Right lobe of liver (tissue), 6 donors: ENCODE results near the gene HPN. TPM values are rescaled to one million over a fixed set of nuclear protein-coding genes. Genes with fewer than 3 reads are reported as not detected.
A peak's percentile ranks its signal among the peaks of the same experiment; 100 is the strongest.

Experiments
- ATAC-seq, 4 donors: fragments of 200-7000 bp; cut with Tn5 transposase; one replicate each; pipeline ENCODE4 v1.9.1; 2020; ENCODE audit warnings: mild to moderate bottlenecking in 4 of 4, moderate library complexity in 4 of 4
- DNase-seq, 3 donors: peaks; one replicate each; pipeline ENCODE4 v3.0.0-alpha.2; 2020
- H3K27ac ChIP-seq, 3 donors: fragments of 200-600 bp; one replicate each; pipeline ENCODE4 v1.8.0; 2022
- H3K27me3 ChIP-seq, 2 donors: fragments of 200-600 bp; one replicate each; pipeline ENCODE4 v1.8.0; 2022
- H3K36me3 ChIP-seq, 4 donors: fragments of 200-600 bp; sonication (generic) in 1 of 4; one replicate each; pipeline versions ENCODE4 v1.5.1 to v1.8.0; 2017 to 2022; ENCODE audit warnings: control low read depth in 1 of 4
- H3K4me1 ChIP-seq, 4 donors: fragments of 200-600 bp; sonication (generic) in 1 of 4; one replicate each; pipeline versions ENCODE4 v1.5.1 to v1.8.0; 2017 to 2022; ENCODE audit warnings: control low read depth in 1 of 4
- H3K4me3 ChIP-seq, 3 donors: fragments of 200-600 bp; one replicate each; pipeline ENCODE4 v1.8.0; 2022
- H3K9me3 ChIP-seq, 4 donors: fragments of 200-600 bp; sonication (generic) in 1 of 4; one replicate each; pipeline versions ENCODE4 v1.5.1 to v1.8.0; 2017 to 2022; ENCODE audit warnings: control low read depth in 1 of 4
- POLR2A ChIP-seq: fragments of 450-650 bp; IDR thresholded peaks from one replicate; pipeline ENCODE4 v1.6.1; 2017; ENCODE audit warnings: antibody characterized with exemption, mild to moderate bottlenecking
- WGBS: methylation state at CpG from one replicate; pipeline ENCODE4 v1.1.6; 2018; ENCODE audit warnings: low coverage, low lambda C conversion rate; ENCODE audit not compliant: insufficient coverage; ENCODE audit errors: missing lambda C conversion rate; 5-methylcytosine and 5-hydroxymethylcytosine counted together
- intact Hi-C, 2 donors: fragments of 100-400 bp; cut with DNase I; formaldehyde crosslinking; loops; one replicate each; pipeline versions ENCODE4 v1.11.2 to v1.14.1; 2022
- total RNA-seq, 6 experiments: library from RNA; depleted of rRNA in 2 of 6; stranded (reverse); fragments of >200 nt in 2 of 6; fragmentation: NEBNext Ultra II Directional in 3 of 6; extraction: Animal tissue kit (Norgen Biotek cat#: 25700) in 3 of 6; gene quantifications; one replicate each; pipeline versions ENCODE4 v1.1.0 to v1.2.4, GENCODE V29; 2016 to 2023
- TF ChIP-seq, protein P1 (sequence below), 4 donors: fragments of 200-600 bp in 3 of 4; fragments of 450-650 bp in 1 of 4; IDR thresholded peaks; one replicate each; pipeline versions ENCODE4 v1.5.1 to v1.8.0; 2016 to 2022; ENCODE audit warnings: antibody characterized with exemption in 4 of 4, mild to moderate bottlenecking in 2 of 4
- donor health status: DM: no; HTN: yes; CAD: no.
- donor health status: DM: no; HTN: no; CAD: no.
- donor health status: DM: no; HTN: no; CAD: no.
- donor health status: DM: no; HTN: yes; CAD: no.
- donor health status: DM: no; HTN: yes; CAD: no.

The HPN gene
- total RNA-seq, 6 experiments from 2014 or later, result 285 to 486 (median 374) TPM

DNA sequence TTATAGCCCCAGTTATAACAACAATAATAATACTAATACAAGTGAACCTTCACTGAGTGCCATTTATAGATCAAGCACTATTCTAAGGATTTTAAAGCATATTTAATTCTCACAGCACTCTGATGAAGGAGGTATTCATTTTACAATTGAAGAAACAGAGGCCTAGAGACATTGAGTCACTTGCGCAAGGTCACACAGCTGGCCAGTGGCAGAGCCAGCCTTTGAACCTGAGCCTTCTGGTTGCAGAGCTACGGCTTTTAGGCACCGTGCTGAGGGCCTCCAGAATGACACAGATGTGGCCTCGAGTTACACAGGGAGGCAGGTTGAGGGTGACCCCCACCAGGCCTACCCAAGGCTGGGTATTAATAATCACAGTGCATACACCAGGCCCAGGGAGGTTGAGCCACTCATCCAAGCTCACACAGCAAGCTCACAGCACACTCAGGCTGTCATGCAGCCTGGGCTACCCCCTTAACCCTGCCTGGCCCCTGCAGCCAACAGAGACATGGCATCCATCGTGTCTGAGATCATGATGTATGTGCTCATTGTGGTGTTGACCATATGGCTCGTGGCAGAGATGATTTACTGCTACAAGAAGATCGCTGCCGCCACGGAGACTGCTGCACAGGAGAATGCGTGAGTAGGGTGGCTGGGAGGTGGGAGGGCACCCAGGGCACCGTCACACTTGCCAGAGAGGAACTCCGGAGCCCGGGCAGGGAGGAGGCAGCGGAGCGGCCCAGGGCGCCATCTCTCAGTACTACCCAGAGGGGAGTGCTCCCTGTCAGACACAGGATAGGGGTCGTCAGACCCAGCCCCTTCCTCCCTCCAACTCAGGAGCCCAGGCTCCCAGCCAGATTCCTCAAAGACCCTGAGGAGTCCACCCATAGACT is 2.7 kb upstream of the HPN start:
- Histone ChIP-seq H3K4me1 (peaks cover 0 to 34% (median 10%) of the 10 kb centered on the region in 4 donors), H3K9me3 (no peaks in the 10 kb centered on the region), H3K36me3 (no peaks in the 10 kb centered on the region), H3K27me3 (no peaks in the 10 kb centered on the region), H3K4me3 (no peak overlapping the region), H3K27ac (peak overlapping the region in 1 of 3 donors; percentile 13)
- intact Hi-C loops, result no loop called here
- TF ChIP-seq, protein P1, sequence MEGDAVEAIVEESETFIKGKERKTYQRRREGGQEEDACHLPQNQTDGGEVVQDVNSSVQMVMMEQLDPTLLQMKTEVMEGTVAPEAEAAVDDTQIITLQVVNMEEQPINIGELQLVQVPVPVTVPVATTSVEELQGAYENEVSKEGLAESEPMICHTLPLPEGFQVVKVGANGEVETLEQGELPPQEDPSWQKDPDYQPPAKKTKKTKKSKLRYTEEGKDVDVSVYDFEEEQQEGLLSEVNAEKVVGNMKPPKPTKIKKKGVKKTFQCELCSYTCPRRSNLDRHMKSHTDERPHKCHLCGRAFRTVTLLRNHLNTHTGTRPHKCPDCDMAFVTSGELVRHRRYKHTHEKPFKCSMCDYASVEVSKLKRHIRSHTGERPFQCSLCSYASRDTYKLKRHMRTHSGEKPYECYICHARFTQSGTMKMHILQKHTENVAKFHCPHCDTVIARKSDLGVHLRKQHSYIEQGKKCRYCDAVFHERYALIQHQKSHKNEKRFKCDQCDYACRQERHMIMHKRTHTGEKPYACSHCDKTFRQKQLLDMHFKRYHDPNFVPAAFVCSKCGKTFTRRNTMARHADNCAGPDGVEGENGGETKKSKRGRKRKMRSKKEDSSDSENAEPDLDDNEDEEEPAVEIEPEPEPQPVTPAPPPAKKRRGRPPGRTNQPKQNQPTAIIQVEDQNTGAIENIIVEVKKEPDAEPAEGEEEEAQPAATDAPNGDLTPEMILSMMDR (IDR thresholded peaks at IDR 0.05), result no peak
- TF ChIP-seq POLR2A, result no peak
- no peak for ATAC-seq
- 92% methylated on average over 2 of the region's 17 CpGs for WGBS
- no peak for DNase-seq

DNA sequence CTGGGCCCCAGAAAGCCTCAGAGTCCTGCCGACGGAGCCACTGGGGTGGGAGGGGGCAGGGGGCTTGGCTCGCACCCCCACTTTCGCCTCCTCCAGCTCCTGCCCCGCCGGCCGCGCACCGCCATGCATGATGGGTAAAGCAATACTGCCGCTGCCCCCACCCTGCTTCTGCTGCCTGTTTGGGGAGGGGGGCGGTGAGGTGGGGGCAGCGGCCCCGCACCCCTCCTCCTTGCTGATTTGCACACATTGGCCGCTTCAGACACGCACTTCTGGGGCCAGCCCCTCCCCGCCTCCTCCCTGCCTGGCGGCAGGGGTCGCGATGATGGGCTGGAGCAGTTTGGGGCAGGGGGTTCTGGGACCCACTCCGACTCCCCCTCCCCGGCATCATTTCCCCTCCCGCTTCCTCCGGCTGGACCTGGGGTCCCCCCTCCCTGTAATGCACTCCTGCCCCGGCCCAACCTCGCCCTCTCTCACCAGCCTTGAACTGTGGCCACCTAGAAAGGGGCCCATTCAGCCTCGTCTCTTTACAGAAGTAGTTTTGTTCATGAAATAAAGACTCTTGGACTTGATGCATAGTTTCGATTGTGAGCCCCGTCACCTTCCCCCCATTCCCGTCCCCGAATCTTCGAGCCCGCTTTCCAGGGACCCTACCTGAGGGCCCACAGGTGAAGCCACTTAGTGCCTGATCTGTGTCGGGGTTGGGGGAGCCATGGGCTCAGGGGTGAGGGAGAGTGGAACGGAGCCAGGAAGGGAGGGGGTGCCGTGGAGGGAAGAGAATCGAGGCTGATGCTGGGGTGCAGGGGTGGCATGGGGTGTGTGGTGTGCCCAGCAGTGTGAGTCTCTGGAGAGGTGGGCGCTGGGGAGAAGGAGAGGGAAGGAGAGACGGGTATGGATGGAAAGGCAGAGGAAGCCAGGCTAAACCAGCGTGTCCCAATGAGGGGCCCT is 1.4 kb upstream of the HPN start:
- intact Hi-C loops, result loop anchor here in 1 of 2 donors (5.0 kb wide), 1 partner anchor 97 kb away; the partner anchor contains the start of genes FXYD1 and LGI4
- Histone ChIP-seq H3K27ac (peak overlapping the region; percentile 80 to 97 (median 84)), H3K9me3 (no peaks in the 10 kb centered on the region), H3K4me1 (peaks cover 0 to 39% (median 13%) of the 10 kb centered on the region in 4 donors), H3K4me3 (peak overlapping the region in 2 of 3 donors; percentile 11 to 81), H3K27me3 (no peaks in the 10 kb centered on the region), H3K36me3 (no peaks in the 10 kb centered on the region)
- ATAC-seq, result no peak
- peak; percentile 5 for TF ChIP-seq POLR2A
- TF ChIP-seq, protein P1 (IDR thresholded peaks at IDR 0.05), result no peak
- 20% methylated on average over 17 of the region's 39 CpGs for WGBS
- peak in 1 of 3 donors; percentile 73 for DNase-seq

DNA sequence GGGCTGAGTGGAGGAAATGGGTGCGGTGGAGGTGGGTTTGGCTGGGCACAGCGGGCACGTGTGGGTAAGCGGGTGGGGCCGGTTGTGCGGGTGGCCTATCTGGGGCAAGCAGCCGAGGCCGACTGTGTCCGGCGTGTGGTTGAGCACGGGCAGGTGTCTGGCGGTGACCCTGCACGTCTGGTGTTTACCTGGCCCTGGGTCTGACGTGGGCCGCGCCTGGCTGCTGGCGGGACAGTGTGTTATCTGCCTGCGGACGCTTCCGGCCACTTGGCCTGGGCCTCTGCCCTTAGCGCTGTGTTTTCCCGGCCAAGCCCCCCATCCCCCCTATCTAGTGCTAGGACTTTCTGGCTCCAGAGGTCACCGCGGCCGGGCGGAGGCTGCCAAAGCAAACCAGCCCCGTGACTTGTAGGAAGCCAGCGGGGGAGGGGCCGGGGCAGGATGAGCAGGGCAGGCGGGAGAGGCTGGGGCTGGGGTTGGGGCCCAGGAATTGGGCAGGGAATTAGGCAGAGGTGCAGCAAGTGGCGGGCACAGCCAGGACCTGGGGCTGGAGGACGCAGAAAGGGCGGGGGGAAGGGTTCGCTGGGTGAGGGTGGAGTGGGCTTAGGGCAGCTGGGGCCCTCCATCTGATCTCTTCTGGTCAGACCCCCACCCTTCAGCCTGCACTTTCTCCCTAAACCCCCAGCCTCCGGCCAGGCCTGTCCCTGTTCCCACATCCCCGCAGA is 534 bp upstream of the HPN start:
- no peaks in the 10 kb centered on the region for H3K36me3 ChIP-seq
- peak overlapping the region; percentile 54 to 81 (median 81) for H3K4me3 ChIP-seq
- H3K4me1 ChIP-seq, result peaks cover 0 to 45% (median 16%) of the 10 kb centered on the region in 4 donors
- TF ChIP-seq, protein P1 (IDR thresholded peaks at IDR 0.05), result no peak
- TF ChIP-seq POLR2A, result peak; percentile 78
- 2% methylated on average over 9 of the region's 36 CpGs for WGBS
- no peaks in the 10 kb centered on the region for H3K9me3 ChIP-seq
- DNase-seq (peak; percentile 98 to 100 (median 99)), ATAC-seq (peak; percentile 63 to 72 (median 66))
- intact Hi-C loops, result loop anchor here in 1 of 2 donors (5.0 kb wide), 1 partner anchor 96 kb away; the partner anchor contains the start of genes FXYD1 and LGI4
- H3K27ac ChIP-seq, result peak overlapping the region; percentile 80 to 97 (median 84)
- no peaks in the 10 kb centered on the region for H3K27me3 ChIP-seq
